COR-L47 (cell line): ENCODE data around the gene POTEM.
"Not testable (repeated sequence)": the region's sequence is repeated elsewhere in the genome, so short reads cannot be mapped to it uniquely, and the experiment has no call there.

Experiments used
- DNase-seq: peaks from one replicate; lab custom pipeline; 2025; lab: John Stamatoyannopoulos, UW

The POTEM gene

GRCh38 chr14:18967134-18967533 lies at the start of gene POTEM:
Gene POTEM (plus strand): TSS chr14:18967434. CDS start chr14:18967486, 52 bp downstream.
- DNase-seq: not testable (repeated sequence)

- DNase-seq: not testable (repeated sequence)
Observed at GRCh38 chr14:18918345-18918744, 48.9 kb upstream of the POTEM start.

GRCh38 chr14:18920052-18920451 lies 47.2 kb upstream of the POTEM start:
- not testable (repeated sequence) for DNase-seq

- not testable (repeated sequence) for DNase-seq
Observed at GRCh38 chr14:18921055-18921701, 46.1 kb upstream of the POTEM start.

- DNase-seq: not testable (repeated sequence)
Observed at GRCh38 chr14:18936848-18937247, 30.4 kb upstream of the POTEM start.

- DNase-seq: not testable (repeated sequence)
Observed at GRCh38 chr14:18938733-18939132, 28.5 kb upstream of the POTEM start.

- DNase-seq: not testable (repeated sequence)
Observed at GRCh38 chr14:18949939-18950338, 17.3 kb upstream of the POTEM start.

- DNase-seq: not testable (repeated sequence)
Observed at GRCh38 chr14:18953085-18953484, 14.1 kb upstream of the POTEM start.

- DNase-seq: not testable (repeated sequence)
Observed at GRCh38 chr14:18955816-18956215, 11.4 kb upstream of the POTEM start.

- not testable (repeated sequence) for DNase-seq
Observed at GRCh38 chr14:18961576-18961975, 5.7 kb upstream of the POTEM start.

- DNase-seq: not testable (repeated sequence)
Observed at GRCh38 chr14:18962143-18962542, 5.1 kb upstream of the POTEM start.

- not testable (repeated sequence) for DNase-seq
Observed at GRCh38 chr14:18963276-18963675, 4.0 kb upstream of the POTEM start.

GRCh38 chr14:18964878-18965277 lies 2.4 kb upstream of the POTEM start:
- DNase-seq: not testable (repeated sequence)

- DNase-seq: not testable (repeated sequence)
Observed at GRCh38 chr14:19002566-19002965, 35.3 kb downstream of the POTEM start.

- not testable (repeated sequence) for DNase-seq
Observed at GRCh38 chr14:19006490-19006889, 39.3 kb downstream of the POTEM start.

- not testable (repeated sequence) for DNase-seq
Observed at GRCh38 chr14:19007678-19008077, 40.4 kb downstream of the POTEM start.

- DNase-seq: not testable (repeated sequence)
Observed at GRCh38 chr14:19011029-19011428, 43.8 kb downstream of the POTEM start.

- not testable (repeated sequence) for DNase-seq
Observed at GRCh38 chr14:19011703-19012102, 44.5 kb downstream of the POTEM start.

GRCh38 chr14:19015185-19015584 lies 48.0 kb downstream of the POTEM start:
- not testable (repeated sequence) for DNase-seq

- not testable (repeated sequence) for DNase-seq
Observed at GRCh38 chr14:19025080-19025589, 57.9 kb downstream of the POTEM start.

GRCh38 chr14:19026649-19027351 lies 59.6 kb downstream of the POTEM start:
- not testable (repeated sequence) for DNase-seq

GRCh38 chr14:19027895-19028294 lies 60.7 kb downstream of the POTEM start:
- not testable (repeated sequence) for DNase-seq

- DNase-seq: not testable (repeated sequence)
Observed at GRCh38 chr14:19036811-19037382, 69.7 kb downstream of the POTEM start.
